Measurements from ENCODE around the gene SAP30BP. TPM values are rescaled to one million over a fixed set of nuclear protein-coding genes. Genes with fewer than 3 reads are reported as not detected.
A peak's percentile ranks its signal among the peaks of the same experiment; 100 is the strongest.

SAP30BP gene
- total and polyA plus RNA-seq, 2 of the 13 experiments (the other 11 are each of a cell fraction or from before 2014, with no cell fraction given): 67.7 to 99.4 TPM

DNA sequence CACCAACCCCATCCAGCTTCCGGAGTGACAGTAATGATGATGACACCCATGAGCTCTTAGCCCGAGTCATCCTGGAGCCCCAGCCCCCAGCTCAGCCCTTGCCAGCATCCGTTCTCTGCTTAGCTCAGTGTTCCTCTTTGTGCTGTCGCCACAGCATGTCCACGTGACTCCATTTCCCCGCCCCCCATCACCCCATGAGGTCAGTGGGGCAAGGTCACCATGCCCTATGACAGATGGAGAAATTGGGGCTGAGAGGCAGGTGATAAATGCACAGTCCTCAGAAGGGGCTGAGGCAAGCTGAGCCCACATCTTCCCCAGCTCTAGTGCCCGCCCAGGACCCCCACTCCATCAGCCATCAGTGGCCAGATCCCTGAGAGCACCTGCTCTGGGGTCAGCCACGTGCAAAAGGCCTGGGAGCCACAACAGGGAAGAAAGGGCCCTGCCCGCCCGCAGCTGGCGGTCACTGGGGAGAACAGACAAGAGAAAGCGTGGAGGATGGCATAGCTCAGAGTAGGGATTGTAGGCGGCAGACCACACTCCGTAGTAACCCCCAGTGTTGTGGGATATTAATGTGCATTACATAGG is 71.2 kb downstream of the SAP30BP start (continued):
- TF ChIP-seq, protein P1, sequence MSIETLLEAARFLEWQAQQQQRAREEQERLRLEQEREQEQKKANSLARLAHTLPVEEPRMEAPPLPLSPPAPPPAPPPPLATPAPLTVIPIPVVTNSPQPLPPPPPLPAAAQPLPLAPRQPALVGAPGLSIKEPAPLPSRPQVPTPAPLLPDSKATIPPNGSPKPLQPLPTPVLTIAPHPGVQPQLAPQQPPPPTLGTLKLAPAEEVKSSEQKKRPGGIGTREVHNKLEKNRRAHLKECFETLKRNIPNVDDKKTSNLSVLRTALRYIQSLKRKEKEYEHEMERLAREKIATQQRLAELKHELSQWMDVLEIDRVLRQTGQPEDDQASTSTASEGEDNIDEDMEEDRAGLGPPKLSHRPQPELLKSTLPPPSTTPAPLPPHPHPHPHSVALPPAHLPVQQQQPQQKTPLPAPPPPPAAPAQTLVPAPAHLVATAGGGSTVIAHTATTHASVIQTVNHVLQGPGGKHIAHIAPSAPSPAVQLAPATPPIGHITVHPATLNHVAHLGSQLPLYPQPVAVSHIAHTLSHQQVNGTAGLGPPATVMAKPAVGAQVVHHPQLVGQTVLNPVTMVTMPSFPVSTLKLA (IDR thresholded peaks at IDR 0.05): peak; percentile 84
- TF ChIP-seq ARID5B (CRISPR knock-in tag; IDR thresholded peaks at IDR 0.05) (peak; percentile 76), DMAP1 (CRISPR knock-in tag; IDR thresholded peaks at IDR 0.05) (peak; percentile 30; the same call in 1 of the 2 replicates), ZNF713 (CRISPR knock-in tag; IDR thresholded peaks at IDR 0.05) (no peak), ZNF788 (CRISPR knock-in tag; IDR thresholded peaks at IDR 0.05; ENCODE audit: borderline replicate concordance) (peak; percentile 68), ATF7 (IDR thresholded peaks at IDR 0.05) (peak; percentile 34; the same call in 1 of the 2 replicates), ATF7 (CRISPR knock-in tag; IDR thresholded peaks at IDR 0.05) (0 out of 2 replicates have a peak, but pooled peaks have one; percentile 50), AKAP8 (CRISPR knock-in tag; IDR thresholded peaks at IDR 0.05) (no peak), ZNF792 (CRISPR knock-in tag; IDR thresholded peaks at IDR 0.05) (no peak), ERF (CRISPR knock-in tag; IDR thresholded peaks at IDR 0.05) (no peak), CCAR2 (optimal IDR thresholded peaks at IDR 0.05; ENCODE audit: low read depth, low read length) (no peak), ZSCAN30 (CRISPR knock-in tag; IDR thresholded peaks at IDR 0.05) (no peak), GABPA (IDR thresholded peaks at IDR 0.05; ENCODE audit: low read depth, low read length) (no peak), GABPA (CRISPR knock-in tag; IDR thresholded peaks at IDR 0.05; ENCODE audit: low read depth) (no peak), MAFK (conservative IDR thresholded peaks at IDR 0.05 in 1 of 2, IDR thresholded peaks at IDR 0.05 in 1 of 2; ENCODE audit: low read length in 2 of 2) (no peak), HNF4A (CRISPR knock-in tag; IDR thresholded peaks at IDR 0.05) (peak; percentile 48; the same call in 1 of the 2 replicates), ZSCAN9 (CRISPR knock-in tag; IDR thresholded peaks at IDR 0.05; ENCODE audit: borderline replicate concordance) (0 out of 2 replicates have a peak, but pooled peaks have one; percentile 28), HOXA9 (CRISPR knock-in tag; IDR thresholded peaks at IDR 0.05; ENCODE audit: borderline replicate concordance) (no peak), NFYC (CRISPR knock-in tag; IDR thresholded peaks at IDR 0.05) (no peak), ZNF780A (CRISPR knock-in tag; IDR thresholded peaks at IDR 0.05) (no peak), MLLT10 (CRISPR knock-in tag; IDR thresholded peaks at IDR 0.05) (no peak), ZFY (CRISPR knock-in tag; IDR thresholded peaks at IDR 0.05) (peak; percentile 55), BRD4 (CRISPR knock-in tag; IDR thresholded peaks at IDR 0.05) (no peak), RAD51 (IDR thresholded peaks at IDR 0.05; ENCODE audit: borderline replicate concordance) (peak; percentile 82)
- TF ChIP-seq, protein P2, sequence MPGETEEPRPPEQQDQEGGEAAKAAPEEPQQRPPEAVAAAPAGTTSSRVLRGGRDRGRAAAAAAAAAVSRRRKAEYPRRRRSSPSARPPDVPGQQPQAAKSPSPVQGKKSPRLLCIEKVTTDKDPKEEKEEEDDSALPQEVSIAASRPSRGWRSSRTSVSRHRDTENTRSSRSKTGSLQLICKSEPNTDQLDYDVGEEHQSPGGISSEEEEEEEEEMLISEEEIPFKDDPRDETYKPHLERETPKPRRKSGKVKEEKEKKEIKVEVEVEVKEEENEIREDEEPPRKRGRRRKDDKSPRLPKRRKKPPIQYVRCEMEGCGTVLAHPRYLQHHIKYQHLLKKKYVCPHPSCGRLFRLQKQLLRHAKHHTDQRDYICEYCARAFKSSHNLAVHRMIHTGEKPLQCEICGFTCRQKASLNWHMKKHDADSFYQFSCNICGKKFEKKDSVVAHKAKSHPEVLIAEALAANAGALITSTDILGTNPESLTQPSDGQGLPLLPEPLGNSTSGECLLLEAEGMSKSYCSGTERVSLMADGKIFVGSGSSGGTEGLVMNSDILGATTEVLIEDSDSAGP (CRISPR knock-in tag; IDR thresholded peaks at IDR 0.05; ENCODE audit: borderline replicate concordance): peak; percentile 55; the same call in 1 of the 2 replicates
- TF ChIP-seq, protein P3, sequence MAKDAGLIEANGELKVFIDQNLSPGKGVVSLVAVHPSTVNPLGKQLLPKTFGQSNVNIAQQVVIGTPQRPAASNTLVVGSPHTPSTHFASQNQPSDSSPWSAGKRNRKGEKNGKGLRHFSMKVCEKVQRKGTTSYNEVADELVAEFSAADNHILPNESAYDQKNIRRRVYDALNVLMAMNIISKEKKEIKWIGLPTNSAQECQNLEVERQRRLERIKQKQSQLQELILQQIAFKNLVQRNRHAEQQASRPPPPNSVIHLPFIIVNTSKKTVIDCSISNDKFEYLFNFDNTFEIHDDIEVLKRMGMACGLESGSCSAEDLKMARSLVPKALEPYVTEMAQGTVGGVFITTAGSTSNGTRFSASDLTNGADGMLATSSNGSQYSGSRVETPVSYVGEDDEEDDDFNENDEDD (CRISPR knock-in tag; IDR thresholded peaks at IDR 0.05; ENCODE audit: borderline replicate concordance): no peak
